ENCODE measurements around the gene PCMT1. TPM values are rescaled to one million over a fixed set of nuclear protein-coding genes. Genes with fewer than 3 reads are reported as not detected.

The PCMT1 gene
- total and polyA plus RNA-seq, 2 of the 4 experiments (the other 2 are of a cell fraction), result 101 to 109 TPM

DNA sequence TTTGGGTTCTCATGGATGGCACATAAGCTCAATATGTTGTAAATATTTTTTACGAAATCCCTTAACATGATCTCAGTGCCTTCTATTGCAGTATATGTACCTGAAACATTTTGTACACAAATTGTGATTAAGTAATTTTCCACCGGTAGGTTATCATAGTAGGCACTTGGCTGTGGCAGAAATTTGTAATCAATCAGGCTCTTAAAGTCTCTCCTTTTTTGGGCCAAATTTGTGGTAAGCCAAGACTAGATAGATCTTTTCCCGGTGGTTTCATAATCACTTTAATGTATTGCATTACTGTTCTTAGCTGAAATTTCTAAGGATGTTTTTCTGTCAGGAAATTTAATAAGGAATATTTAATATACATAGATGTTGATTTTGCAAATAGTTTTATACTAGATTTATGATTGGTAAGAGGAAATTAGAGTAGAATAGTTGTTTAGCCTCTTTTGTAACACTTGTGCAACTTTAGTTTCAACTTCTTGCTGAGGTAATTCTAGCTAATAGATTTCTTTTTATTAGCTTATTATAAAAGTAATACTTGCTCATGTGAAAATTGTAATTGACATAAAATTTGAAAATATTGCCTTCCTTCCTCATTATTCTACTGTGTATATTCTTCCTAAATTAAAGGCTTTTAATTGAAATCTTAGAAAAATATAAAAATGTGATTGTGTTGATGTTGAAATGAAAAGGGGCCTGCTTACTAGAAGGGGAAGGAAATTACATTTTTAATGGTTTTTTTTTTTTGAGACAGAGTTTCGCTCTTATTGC, 3.2 kb downstream of the PCMT1 start:
- no peaks in the 10 kb centered on the region for H3K36me3 ChIP-seq (ENCODE audit: control insufficient read depth, insufficient read depth, low read length)
- no peak overlapping the region for H3K56ac ChIP-seq (ENCODE audit: extremely low read depth, insufficient read depth, low read length)
- no peak overlapping the region for H4K91ac ChIP-seq (ENCODE audit: insufficient read depth, low read depth, low read length)
- in situ Hi-C loops (cut with MboI; ENCODE audit: low sequenced_read_pairs), result no loop called here
- BruUV-seq (replicated peaks), result no TSS peak
- H3K14ac ChIP-seq (replicated peaks; ENCODE audit: low read depth, low read length), result no peak overlapping the region
- no peak overlapping the region for H2BK120ac ChIP-seq (ENCODE audit: low read depth, low read length)
- ChIA-PET CTCF (interaction anchor here (0.6 kb wide), 1 partner anchor 29 kb away, joined by 6 read pairs; no protein-coding TSS in a partner anchor), POLR2A (ENCODE audit: unreplicated experiment) (no interaction called here)
- intact Hi-C loops (cut with micrococcal nuclease), result no loop called here
- no CpG with 5 or more reads among the region's 4 CpGs for WGBS, 2 experiments (ENCODE audit: extremely low coverage in 2 of 2, insufficient read length in 1 of 2)
- no peak overlapping the region for H3K27ac ChIP-seq (ENCODE audit: insufficient read depth, low read length)
- H2AK5ac ChIP-seq (ENCODE audit: low read depth, low read length), result no peak overlapping the region
- no peak overlapping the region; the same call in 1 of the 2 replicates for H3K23ac ChIP-seq (ENCODE audit: low read depth, low read length)
- H2BK20ac ChIP-seq (ENCODE audit: low read depth, low read length), result no peak overlapping the region
- no peak overlapping the region for H2AFZ ChIP-seq (replicated peaks; ENCODE audit: low read length, poor library complexity)
- H3K9ac ChIP-seq (ENCODE audit: low read depth, low read length), result no peak overlapping the region
- H3K79me1 ChIP-seq (ENCODE audit: low read depth in 1 of 2, low read length in 2 of 2), result peaks cover 24 to 51% of the 10 kb centered on the region in 2 experiments
- DNase-seq, result no peak
- peaks cover 34% of the 10 kb centered on the region for H4K20me1 ChIP-seq (ENCODE audit: insufficient read depth, low read length)
- H3K27me3 ChIP-seq (ENCODE audit: control insufficient read depth, insufficient read depth, low read length), result no peaks in the 10 kb centered on the region
- H4K8ac ChIP-seq (ENCODE audit: low read depth in 2 of 2, low read length in 2 of 2), result no peak overlapping the region
- H3K4me3 ChIP-seq (ENCODE audit: insufficient read depth, low read depth, low read length), result no peak overlapping the region
- H2BK5ac ChIP-seq (ENCODE audit: low read depth, low read length, poor library complexity, severe bottlenecking), result no peak overlapping the region
- no peak overlapping the region for H4K5ac ChIP-seq (ENCODE audit: low read depth, low read length)
- 0 out of 2 replicates have a peak, but pooled peaks cover 2% of the 10 kb centered on the region for H3K9me1 ChIP-seq (ENCODE audit: insufficient read depth, low read length)
- no peaks in the 10 kb centered on the region for H3K9me3 ChIP-seq (ENCODE audit: control insufficient read depth, insufficient read depth, low read length)
- no peak overlapping the region for H3K18ac ChIP-seq (ENCODE audit: low read depth, low read length)
- H3K4me2 ChIP-seq (ENCODE audit: low read depth, low read length), result no peak overlapping the region
- H2AK9ac ChIP-seq (replicated peaks; ENCODE audit: low read depth, low read length, poor library complexity), result no peak overlapping the region
- no peak overlapping the region for H2BK15ac ChIP-seq (ENCODE audit: low read depth, low read length)
- dilution Hi-C loops (cut with HindIII; ENCODE audit: low sequenced_read_pairs, unreplicated experiment), result no loop called here
- no peak overlapping the region for H3K4ac ChIP-seq (ENCODE audit: low read depth, low read length)
- H3K4me1 ChIP-seq (ENCODE audit: control insufficient read depth, insufficient read depth, low read length), result no peaks in the 10 kb centered on the region
- no peak for ATAC-seq (ENCODE audit: low read depth)
- TF ChIP-seq, protein P1, sequence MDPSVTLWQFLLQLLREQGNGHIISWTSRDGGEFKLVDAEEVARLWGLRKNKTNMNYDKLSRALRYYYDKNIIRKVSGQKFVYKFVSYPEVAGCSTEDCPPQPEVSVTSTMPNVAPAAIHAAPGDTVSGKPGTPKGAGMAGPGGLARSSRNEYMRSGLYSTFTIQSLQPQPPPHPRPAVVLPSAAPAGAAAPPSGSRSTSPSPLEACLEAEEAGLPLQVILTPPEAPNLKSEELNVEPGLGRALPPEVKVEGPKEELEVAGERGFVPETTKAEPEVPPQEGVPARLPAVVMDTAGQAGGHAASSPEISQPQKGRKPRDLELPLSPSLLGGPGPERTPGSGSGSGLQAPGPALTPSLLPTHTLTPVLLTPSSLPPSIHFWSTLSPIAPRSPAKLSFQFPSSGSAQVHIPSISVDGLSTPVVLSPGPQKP (IDR thresholded peaks at IDR 0.05; ENCODE audit: borderline replicate concordance, low read depth, low read length), result no peak
- no peak for TF ChIP-seq POLR2A (IDR thresholded peaks at IDR 0.05; ENCODE audit: low read depth, low read length)
- TF ChIP-seq RCOR1 (IDR thresholded peaks at IDR 0.05; ENCODE audit: insufficient replicate concordance, low read length), result no peak
- no peak for TF ChIP-seq MXI1 (IDR thresholded peaks at IDR 0.05; ENCODE audit: borderline replicate concordance, low read depth, low read length)
- no peak for TF ChIP-seq SMC3 (IDR thresholded peaks at IDR 0.05; ENCODE audit: low read depth, low read length)
- TF ChIP-seq RFX5 (IDR thresholded peaks at IDR 0.05; ENCODE audit: low read depth, low read length), result no peak
- TF ChIP-seq CEBPB (IDR thresholded peaks at IDR 0.05; ENCODE audit: low read depth, low read length), result no peak
- TF ChIP-seq MAFK (IDR thresholded peaks at IDR 0.05; ENCODE audit: low read depth, low read length), result no peak
- no peak for TF ChIP-seq FOS (IDR thresholded peaks at IDR 0.05; ENCODE audit: low read depth, low read length)
- no peak for TF ChIP-seq BHLHE40 (IDR thresholded peaks at IDR 0.05; ENCODE audit: low read depth, low read length)
- no peak for TF ChIP-seq NFE2L2 (IDR thresholded peaks at IDR 0.05; ENCODE audit: low read depth, low read length)
- TF ChIP-seq CHD1 (IDR thresholded peaks at IDR 0.05; ENCODE audit: low read depth, low read length), result no peak
- TF ChIP-seq, protein P2, sequence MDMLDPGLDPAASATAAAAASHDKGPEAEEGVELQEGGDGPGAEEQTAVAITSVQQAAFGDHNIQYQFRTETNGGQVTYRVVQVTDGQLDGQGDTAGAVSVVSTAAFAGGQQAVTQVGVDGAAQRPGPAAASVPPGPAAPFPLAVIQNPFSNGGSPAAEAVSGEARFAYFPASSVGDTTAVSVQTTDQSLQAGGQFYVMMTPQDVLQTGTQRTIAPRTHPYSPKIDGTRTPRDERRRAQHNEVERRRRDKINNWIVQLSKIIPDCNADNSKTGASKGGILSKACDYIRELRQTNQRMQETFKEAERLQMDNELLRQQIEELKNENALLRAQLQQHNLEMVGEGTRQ (IDR thresholded peaks at IDR 0.05; ENCODE audit: low read depth, low read length), result no peak
- TF ChIP-seq, protein P3, sequence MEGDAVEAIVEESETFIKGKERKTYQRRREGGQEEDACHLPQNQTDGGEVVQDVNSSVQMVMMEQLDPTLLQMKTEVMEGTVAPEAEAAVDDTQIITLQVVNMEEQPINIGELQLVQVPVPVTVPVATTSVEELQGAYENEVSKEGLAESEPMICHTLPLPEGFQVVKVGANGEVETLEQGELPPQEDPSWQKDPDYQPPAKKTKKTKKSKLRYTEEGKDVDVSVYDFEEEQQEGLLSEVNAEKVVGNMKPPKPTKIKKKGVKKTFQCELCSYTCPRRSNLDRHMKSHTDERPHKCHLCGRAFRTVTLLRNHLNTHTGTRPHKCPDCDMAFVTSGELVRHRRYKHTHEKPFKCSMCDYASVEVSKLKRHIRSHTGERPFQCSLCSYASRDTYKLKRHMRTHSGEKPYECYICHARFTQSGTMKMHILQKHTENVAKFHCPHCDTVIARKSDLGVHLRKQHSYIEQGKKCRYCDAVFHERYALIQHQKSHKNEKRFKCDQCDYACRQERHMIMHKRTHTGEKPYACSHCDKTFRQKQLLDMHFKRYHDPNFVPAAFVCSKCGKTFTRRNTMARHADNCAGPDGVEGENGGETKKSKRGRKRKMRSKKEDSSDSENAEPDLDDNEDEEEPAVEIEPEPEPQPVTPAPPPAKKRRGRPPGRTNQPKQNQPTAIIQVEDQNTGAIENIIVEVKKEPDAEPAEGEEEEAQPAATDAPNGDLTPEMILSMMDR (conservative IDR thresholded peaks at IDR 0.05; ENCODE audit: low read depth, low read length), result no peak
- no peak for TF ChIP-seq MAZ (IDR thresholded peaks at IDR 0.05; ENCODE audit: borderline replicate concordance, low read depth, low read length)
